ENCODE data around the gene ZNF423.

- TF ChIP-seq EZH2 (IDR thresholded peaks at IDR 0.05; ENCODE audit: borderline replicate concordance, low read depth, low read length, severe bottlenecking) (no peak), CTCF (IDR thresholded peaks at IDR 0.05; ENCODE audit: borderline replicate concordance, extremely low read depth, low read length, poor library complexity, severe bottlenecking) (peak; percentile 70)
Measured at GRCh38 chr16:49890876-49891275, 35.0 kb upstream of the ZNF423 start.
